ENCODE data around the gene GOLGA6L10.
"Not testable (repeated sequence)": the region's sequence is repeated elsewhere in the genome, so short reads cannot be mapped to it uniquely, and the experiment has no call there.

GRCh38 chr15:82360618-82361017 lies 11.3 kb upstream of the GOLGA6L10 start:
- not testable (repeated sequence) for TF ChIP-seq CTCF (IDR thresholded peaks at IDR 0.05; ENCODE audit: low read length); EZH2 (optimal IDR thresholded peaks at IDR 0.05; ENCODE audit: low read depth, low read length); EZH2phosphoT487 (IDR thresholded peaks at IDR 0.05; ENCODE audit: low read length)

All from MM.1S (cell line).